DND-41 (cell line): ENCODE results near the gene CDYL2.

ENCODE experiments used
- ATAC-seq: fragments of 200-7000 bp; cut with Tn5 transposase; 3 replicates; pipeline ENCODE4 v1.9.1; 2021; ENCODE audit warnings: low read depth; ENCODE audit not compliant: insufficient read depth
- DNase-seq: peaks from one replicate; pipeline ENCODE4 v3.0.0-alpha.2; 2020
- H2AFZ ChIP-seq: 2 replicates; pipeline ENCODE4 v1.6.0; 2012; ENCODE audit warnings: low read depth, low read length
- H3K27ac ChIP-seq: 2 replicates; pipeline ENCODE4 v1.5.1; 2012; ENCODE audit warnings: low read length, inconsistent platforms
- H3K27me3 ChIP-seq: fragments of 200-600 bp; sonication (generic); 2 replicates; pipeline ENCODE4 v1.6.0; 2012; ENCODE audit warnings: low read length, mild to moderate bottlenecking, inconsistent platforms; ENCODE audit not compliant: insufficient read depth, poor library complexity
- H3K36me3 ChIP-seq: 2 replicates; pipeline ENCODE4 v1.5.1; 2012; ENCODE audit warnings: low read length, inconsistent platforms; ENCODE audit not compliant: insufficient read depth
- H3K4me1 ChIP-seq: 2 replicates; pipeline ENCODE4 v1.5.1; 2012; ENCODE audit warnings: mild to moderate bottlenecking, low read length; ENCODE audit not compliant: insufficient read depth
- H3K4me2 ChIP-seq: 2 replicates; pipeline ENCODE4 v1.6.0; 2012; ENCODE audit warnings: mild to moderate bottlenecking, moderate library complexity, low read length, inconsistent platforms; ENCODE audit not compliant: insufficient read depth
- H3K4me3 ChIP-seq, 2 experiments: fragments of 200-600 bp in 1 of 2; shearing (Covaris generic) in 1 of 2; 2 replicates each; pipeline ENCODE4 v1.5.1; 2012 to 2016; ENCODE audit warnings: inconsistent platforms in 2 of 2, low read length in 2 of 2, mild to moderate bottlenecking in 2 of 2, low read depth in 1 of 2, moderate library complexity in 1 of 2
- H3K79me2 ChIP-seq: 2 replicates; pipeline ENCODE4 v1.6.0; 2012; ENCODE audit warnings: low read length, inconsistent platforms; ENCODE audit not compliant: insufficient read depth
- H3K9ac ChIP-seq: 2 replicates; pipeline ENCODE4 v1.6.0; 2012; ENCODE audit warnings: low read depth, mild to moderate bottlenecking, inconsistent platforms, low read length, moderate library complexity
- H3K9me3 ChIP-seq: 2 replicates; pipeline ENCODE4 v1.5.1; 2012; ENCODE audit warnings: low read length, moderate library complexity, mild to moderate bottlenecking, inconsistent platforms; ENCODE audit not compliant: insufficient read depth, severe bottlenecking
- H4K20me1 ChIP-seq: 2 replicates; pipeline ENCODE4 v1.6.0; 2012; ENCODE audit warnings: low read length; ENCODE audit not compliant: insufficient read depth
- EZH2 ChIP-seq: IDR thresholded peaks from 3 replicates; pipeline ENCODE4 v1.6.1; 2012; ENCODE audit warnings: borderline replicate concordance, low read depth, mild to moderate bottlenecking, moderate library complexity, low read length, inconsistent platforms; ENCODE audit not compliant: severe bottlenecking
- TF ChIP-seq, protein P1 (sequence below): IDR thresholded peaks from 2 replicates; pipeline ENCODE4 v1.5.1; 2012; ENCODE audit warnings: borderline replicate concordance, low read length, moderate library complexity, mild to moderate bottlenecking; ENCODE audit not compliant: poor library complexity, severe bottlenecking; ENCODE audit errors: extremely low read depth

The CDYL2 gene

GRCh38 chr16:80708823-80709222 lies 95.6 kb downstream of the CDYL2 start:
- Histone ChIP-seq H3K27ac (no peak overlapping the region), H3K4me2 (no peak overlapping the region), H3K79me2 (no peaks in the 10 kb centered on the region), H3K4me3 (no peak overlapping the region), H3K4me1 (no peaks in the 10 kb centered on the region), H3K9me3 (no peaks in the 10 kb centered on the region), H4K20me1 (no peaks in the 10 kb centered on the region), H3K27me3 (no peaks in the 10 kb centered on the region), H3K9ac (no peak overlapping the region), H3K36me3 (no peaks in the 10 kb centered on the region), H2AFZ (no peak overlapping the region)
- DNase-seq (no peak), ATAC-seq (no peak)
- TF ChIP-seq EZH2, result no peak
- TF ChIP-seq, protein P1, sequence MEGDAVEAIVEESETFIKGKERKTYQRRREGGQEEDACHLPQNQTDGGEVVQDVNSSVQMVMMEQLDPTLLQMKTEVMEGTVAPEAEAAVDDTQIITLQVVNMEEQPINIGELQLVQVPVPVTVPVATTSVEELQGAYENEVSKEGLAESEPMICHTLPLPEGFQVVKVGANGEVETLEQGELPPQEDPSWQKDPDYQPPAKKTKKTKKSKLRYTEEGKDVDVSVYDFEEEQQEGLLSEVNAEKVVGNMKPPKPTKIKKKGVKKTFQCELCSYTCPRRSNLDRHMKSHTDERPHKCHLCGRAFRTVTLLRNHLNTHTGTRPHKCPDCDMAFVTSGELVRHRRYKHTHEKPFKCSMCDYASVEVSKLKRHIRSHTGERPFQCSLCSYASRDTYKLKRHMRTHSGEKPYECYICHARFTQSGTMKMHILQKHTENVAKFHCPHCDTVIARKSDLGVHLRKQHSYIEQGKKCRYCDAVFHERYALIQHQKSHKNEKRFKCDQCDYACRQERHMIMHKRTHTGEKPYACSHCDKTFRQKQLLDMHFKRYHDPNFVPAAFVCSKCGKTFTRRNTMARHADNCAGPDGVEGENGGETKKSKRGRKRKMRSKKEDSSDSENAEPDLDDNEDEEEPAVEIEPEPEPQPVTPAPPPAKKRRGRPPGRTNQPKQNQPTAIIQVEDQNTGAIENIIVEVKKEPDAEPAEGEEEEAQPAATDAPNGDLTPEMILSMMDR, result no peak

DNA sequence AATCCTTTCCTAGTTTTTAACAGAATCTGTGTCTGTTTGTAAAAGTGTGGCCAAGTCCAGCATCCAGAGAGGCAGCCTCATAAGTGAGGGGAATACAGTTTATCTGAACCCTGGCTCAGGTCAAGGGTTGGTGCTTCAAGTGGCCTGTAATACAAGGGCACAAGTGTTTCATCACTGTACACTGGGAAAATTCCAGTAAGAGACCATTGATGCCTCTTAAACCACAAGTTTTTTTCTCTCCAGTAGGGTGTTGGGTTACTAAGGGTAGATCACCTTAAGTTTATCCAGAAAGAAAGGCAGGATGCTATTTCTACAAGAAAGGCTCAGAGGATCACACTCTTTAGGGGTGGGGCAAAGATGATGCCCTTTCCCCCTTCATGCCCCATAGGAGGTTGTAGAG lies 96.7 kb downstream of the CDYL2 start:
- ATAC-seq, result no peak
- no peaks in the 10 kb centered on the region for H3K79me2 ChIP-seq
- no peak overlapping the region for H3K27ac ChIP-seq
- no peak overlapping the region for H3K4me2 ChIP-seq
- H3K27me3 ChIP-seq, result no peaks in the 10 kb centered on the region
- DNase-seq, result no peak
- H3K4me1 ChIP-seq, result no peaks in the 10 kb centered on the region
- no peak overlapping the region for H3K9ac ChIP-seq
- TF ChIP-seq EZH2, result no peak
- TF ChIP-seq, protein P1, result no peak
- no peaks in the 10 kb centered on the region for H4K20me1 ChIP-seq
- no peak overlapping the region for H2AFZ ChIP-seq
- H3K4me3 ChIP-seq, result no peak overlapping the region
- H3K36me3 ChIP-seq, result no peaks in the 10 kb centered on the region
- H3K9me3 ChIP-seq, result no peaks in the 10 kb centered on the region

GRCh38 chr16:80705596-80705995 lies 98.8 kb downstream of the CDYL2 start:
- Histone ChIP-seq H3K4me1 (no peaks in the 10 kb centered on the region), H3K79me2 (no peaks in the 10 kb centered on the region), H3K27ac (no peak overlapping the region), H3K9ac (no peak overlapping the region), H2AFZ (no peak overlapping the region), H3K36me3 (no peaks in the 10 kb centered on the region), H3K27me3 (no peaks in the 10 kb centered on the region), H4K20me1 (no peaks in the 10 kb centered on the region), H3K9me3 (no peaks in the 10 kb centered on the region), H3K4me2 (no peak overlapping the region), H3K4me3 (no peak overlapping the region)
- no peak for TF ChIP-seq EZH2
- TF ChIP-seq, protein P1, result no peak
- no peak for DNase-seq
- no peak for ATAC-seq

- no peaks in the 10 kb centered on the region for H3K9me3 ChIP-seq
- ATAC-seq (no peak), DNase-seq (no peak)
- H3K27me3 ChIP-seq, result no peaks in the 10 kb centered on the region
- H3K27ac ChIP-seq, result no peak overlapping the region
- H3K4me2 ChIP-seq, result no peak overlapping the region
- H3K4me3 ChIP-seq, result no peak overlapping the region
- no peak overlapping the region for H3K9ac ChIP-seq
- H4K20me1 ChIP-seq, result no peaks in the 10 kb centered on the region
- H2AFZ ChIP-seq, result no peak overlapping the region
- H3K36me3 ChIP-seq, result no peaks in the 10 kb centered on the region
- no peak for TF ChIP-seq EZH2
- TF ChIP-seq, protein P1, result no peak
- H3K4me1 ChIP-seq, result no peaks in the 10 kb centered on the region
- no peaks in the 10 kb centered on the region for H3K79me2 ChIP-seq
Measured at GRCh38 chr16:80704751-80705505, 99.5 kb downstream of the CDYL2 start.
